Measurements from ENCODE around the gene ZNF544.
"Not testable (repeated sequence)": the region's sequence is repeated elsewhere in the genome, so short reads cannot be mapped to it uniquely, and the experiment has no call there.

The ZNF544 gene

DNA sequence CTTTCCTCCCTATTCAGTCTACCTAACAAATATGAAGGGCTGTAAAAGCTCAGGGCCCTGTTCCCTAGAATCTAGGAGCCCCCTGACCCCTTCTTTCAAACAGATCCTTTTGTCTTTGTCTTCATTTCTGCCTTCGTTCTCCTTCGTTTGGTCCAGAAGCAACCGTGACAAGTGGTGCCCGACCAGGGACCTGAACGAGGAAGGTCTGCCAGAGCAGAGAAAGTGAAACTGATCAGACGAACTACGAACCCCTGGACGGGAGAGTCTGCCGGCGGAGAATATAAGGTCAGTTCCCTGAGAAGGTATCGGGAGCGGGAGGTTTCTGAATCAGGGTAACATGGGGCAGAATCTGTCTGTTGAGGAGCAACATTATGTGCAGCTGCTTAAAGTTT is 77.2 kb downstream of the ZNF544 start:
- no peak for DNase-seq

DNA sequence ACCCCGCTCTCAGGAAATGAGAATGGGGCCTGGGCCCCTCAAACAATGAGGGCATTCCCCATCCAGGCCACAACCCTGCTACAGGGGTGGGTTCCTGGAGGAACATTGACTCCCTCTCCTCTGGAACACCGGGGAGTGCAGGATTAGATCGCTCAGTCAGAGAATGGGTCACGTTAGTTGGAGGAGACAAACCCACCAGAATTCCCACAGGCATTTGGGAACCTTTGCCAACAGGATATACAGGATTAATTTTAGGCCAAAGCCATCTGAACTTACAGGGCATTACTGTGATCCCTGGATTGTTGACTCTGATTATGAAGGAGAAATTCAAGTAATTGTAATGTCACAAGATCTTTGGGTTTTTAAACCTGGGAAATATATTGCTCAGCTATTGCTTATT is 79.0 kb downstream of the ZNF544 start:
- no peak for DNase-seq

DNA sequence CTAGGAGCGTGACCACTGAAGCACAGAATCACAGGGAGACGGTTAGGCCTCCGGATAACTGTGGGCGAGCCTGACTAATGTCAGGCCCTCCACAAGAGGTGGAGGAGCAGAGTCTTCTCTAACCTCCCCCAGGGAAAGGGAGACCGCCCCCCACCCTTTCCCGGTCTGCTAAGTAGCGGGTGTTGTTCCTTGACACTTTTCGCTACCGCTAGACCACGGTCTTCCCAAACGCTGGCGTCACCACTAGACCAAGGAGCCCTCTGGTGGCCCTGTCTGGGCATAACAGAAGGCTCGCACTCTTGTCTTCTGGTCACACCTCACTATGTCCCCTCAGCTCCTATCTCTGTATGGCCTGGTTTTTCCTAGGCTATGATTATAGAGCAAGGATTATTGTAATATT is 82.0 kb downstream of the ZNF544 start:
- not testable (repeated sequence) for DNase-seq

DNA sequence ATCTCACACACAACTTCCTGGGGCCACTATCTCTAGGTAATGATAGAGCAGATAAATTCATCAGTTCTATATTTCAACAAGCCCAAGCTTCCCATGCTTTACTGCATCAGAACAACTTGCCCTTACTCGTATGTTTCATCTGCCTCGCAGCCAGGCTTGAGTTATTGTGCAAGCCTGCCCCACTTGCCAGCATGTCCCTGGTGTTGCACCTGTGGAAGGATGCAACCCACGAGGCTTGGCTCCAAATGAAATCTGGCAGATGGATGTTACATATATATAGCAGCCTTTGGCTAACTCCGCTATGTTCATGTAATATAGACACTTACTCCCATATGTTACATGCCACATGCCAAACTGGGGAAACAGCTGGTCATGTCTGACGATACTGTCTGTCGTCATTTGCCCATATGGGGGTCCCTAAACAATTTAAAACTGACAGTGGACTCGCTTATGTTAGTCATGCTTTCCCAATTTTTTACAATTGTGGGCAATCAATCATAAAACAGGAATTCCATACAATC is 82.7 kb downstream of the ZNF544 start:
- DNase-seq, result no peak
